HG03469 (cell line): Measurements from ENCODE around the gene CALCR.
"Not testable (repeated sequence)": the region's sequence is repeated elsewhere in the genome, so short reads cannot be mapped to it uniquely, and the experiment has no call there.

Experiments
- ATAC-seq: cut with Tn5 transposase; IDR thresholded peaks from one replicate; pipeline ENCODE4 v1.9.1; 2021; ENCODE audit warnings: mild to moderate bottlenecking, moderate library complexity, moderate number of reproducible peaks; ENCODE audit not compliant: unreplicated experiment

CALCR gene

DNA sequence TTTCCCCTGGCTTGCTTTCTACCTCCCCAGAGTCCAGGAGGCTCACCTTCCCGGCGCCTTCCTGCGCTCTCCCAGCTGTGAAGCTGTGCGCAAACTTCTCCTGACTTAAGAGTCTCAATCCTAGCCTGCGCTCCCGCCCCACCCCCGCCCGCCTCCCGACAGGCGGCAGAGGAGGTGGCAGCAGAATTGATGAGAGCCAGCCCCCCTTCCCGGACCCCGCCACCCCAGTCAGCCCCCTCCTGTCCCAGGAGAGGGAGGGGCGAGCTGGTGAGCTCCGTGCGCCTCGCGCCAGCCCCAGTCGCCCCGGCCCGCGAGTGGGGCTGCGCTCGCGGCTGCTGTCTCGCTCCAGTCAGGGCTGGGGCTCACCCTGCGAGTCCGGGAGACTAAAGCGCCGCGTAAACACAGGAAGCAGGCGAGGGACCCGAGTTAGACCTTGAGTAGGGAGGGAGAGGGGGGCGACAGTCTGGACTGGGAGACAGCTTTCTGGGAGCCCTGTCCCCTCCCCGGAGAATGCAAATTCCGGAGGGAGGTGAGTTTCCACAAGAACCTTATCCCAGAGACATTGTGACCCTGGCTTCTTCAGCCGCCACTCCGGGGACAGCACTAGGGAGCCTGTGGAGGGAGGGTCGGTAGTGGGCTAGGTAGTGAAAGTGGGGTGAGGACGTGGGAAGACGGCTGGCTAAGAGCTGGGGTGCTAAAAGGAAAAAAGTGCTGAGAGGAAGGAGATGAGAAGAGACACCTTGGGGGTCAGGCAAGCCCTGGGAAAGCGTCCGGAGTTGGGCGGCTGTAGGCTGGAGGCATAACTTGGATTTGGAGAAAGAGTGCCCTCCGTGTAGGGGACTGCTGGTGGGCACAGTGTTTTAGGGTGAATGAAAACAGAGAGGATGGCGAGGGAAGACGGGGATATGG is at the start of gene CALCR:
TSS of gene CALCR (minus strand) at position 79 of the 909 bp plus-strand sequence. CDS start 87,743 bp downstream, outside the sequence.
- no peak for ATAC-seq

DNA sequence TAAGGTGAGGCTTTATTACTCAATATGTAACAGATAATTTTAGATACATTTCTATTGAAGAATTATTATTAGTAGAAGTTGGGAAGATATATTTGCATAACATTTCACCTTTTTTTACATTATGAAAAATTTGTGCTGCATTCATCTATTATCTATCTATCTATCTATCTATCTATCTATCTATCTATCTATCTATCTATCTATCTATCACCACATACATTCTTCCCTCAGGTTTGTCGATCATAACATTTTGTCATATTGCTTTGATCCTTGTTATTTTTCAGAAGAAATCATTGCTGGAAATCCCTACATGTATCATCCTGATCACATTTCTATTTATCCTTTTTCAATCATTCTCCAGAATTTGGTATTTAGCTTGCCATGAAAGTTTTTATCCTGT is 49.3 kb upstream of the CALCR start:
- no peak for ATAC-seq

DNA sequence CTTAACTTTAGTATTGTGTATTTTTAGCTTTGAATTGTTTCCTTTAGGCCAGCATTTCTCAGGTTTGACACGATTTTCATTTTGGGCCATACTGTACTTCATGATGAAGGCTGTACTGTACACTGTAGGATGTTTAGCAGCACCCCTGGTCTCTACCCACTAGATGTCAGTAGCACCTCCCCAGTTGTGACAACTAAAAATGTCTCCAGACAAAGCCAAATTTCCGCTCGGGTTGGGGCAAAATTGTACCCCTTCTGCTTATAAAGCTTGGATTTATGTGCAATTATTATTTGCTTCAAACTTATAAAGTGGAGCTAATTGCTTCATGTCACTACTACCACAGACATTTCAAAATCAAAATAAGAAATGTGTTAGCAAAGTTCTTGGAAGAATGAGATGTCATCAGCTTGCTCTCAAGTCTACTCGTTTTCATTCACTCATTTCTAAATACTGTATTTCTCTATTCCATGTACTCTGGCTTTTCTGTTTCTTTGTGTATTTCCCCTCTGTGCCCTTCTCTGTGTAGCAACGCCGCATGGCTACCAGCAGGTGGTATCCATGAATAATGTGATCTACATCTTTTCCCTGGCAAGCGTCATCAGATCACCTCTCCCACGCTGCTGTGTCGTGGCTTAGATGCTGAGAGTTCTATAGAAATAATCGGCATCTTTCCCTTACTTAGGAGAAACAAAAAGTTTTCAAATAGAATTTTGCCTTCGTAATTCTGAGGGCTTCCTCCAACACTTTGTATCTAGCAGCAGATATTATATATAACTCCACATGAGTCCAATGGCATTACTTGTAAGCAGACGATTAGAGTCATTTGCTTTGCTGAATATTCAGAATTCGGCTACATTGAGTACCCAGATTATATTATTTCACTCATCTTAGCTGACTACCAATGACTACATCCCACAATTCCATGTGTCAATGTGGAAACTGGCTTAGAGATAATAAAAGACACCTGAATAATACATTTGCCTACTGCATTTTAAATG is 47.8 kb upstream of the CALCR start:
- ATAC-seq, result no peak

DNA sequence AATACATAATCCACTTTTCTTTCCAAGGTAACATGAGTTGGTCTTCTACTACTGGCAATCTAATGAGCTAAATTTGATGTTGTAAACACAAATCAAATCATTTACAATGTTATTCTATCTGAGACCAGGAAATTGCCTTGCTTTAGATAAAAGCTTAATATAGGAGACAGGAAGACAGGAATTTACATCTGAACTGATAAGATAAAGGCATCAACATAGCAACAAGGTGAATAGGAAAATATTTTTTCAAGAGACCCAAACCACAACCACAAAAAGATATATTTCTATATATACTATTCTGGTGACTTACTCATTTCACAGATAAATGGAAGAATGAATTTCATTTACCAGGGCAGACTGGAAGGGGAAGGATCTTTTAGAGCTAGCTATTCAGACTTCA is 46.3 kb upstream of the CALCR start:
- ATAC-seq, result no peak

DNA sequence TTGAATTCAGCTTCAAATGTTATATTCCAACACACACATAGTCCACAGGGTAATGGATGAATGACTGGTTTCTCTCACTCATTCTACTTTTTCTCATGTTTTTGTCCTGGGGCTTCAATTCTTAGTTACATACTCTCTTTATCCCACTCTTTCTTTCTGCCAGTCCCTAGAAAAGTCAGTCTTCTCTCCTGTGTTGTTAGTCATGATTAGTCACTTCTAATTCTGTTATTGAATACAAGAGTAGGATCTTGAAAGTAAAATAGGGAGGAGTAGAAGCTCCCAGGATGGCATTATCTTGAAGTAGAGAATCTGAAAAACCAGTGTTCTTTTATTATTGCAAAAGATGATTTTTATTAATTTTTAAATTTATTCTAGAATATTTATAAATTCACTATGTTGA is 45.5 kb upstream of the CALCR start:
- no peak for ATAC-seq

DNA sequence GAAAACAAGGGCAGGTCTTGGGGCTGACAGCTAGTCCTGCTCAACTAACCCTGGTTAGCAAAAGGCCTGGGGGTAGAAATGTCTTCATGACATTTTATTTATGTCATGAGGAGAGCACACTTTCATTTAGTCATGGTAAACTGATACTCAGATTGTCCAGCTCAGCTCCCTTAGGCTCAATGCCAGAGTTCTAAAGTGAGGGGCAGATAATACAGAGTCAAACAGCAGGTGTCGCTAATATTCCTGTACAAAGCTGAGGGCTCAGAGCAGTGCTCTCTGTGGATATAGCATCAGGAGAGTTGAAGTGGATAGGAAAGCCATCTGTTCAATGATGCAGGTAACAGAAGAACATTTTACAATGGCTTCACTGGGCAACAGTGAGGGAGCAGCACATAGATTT is 26.8 kb upstream of the CALCR start:
- ATAC-seq, result no peak

DNA sequence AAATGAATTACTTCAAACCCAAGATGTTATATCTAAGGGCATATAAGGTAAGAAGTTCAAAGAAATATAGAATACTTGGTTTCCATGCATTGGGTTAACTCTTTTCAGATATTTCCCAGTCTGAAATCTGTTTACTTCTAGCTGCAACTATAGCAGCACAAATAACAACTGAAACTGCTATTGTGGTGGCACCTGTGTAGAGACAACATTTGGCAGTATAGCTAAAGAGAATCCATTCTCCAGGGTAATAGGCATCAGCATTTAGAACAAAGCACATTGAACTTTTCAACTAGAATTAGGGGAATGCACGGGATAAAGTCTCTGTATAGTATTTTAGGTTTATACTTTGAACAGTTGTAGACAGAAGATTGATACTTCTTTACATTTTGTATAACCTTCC is 19.7 kb upstream of the CALCR start:
- no peak for ATAC-seq

DNA sequence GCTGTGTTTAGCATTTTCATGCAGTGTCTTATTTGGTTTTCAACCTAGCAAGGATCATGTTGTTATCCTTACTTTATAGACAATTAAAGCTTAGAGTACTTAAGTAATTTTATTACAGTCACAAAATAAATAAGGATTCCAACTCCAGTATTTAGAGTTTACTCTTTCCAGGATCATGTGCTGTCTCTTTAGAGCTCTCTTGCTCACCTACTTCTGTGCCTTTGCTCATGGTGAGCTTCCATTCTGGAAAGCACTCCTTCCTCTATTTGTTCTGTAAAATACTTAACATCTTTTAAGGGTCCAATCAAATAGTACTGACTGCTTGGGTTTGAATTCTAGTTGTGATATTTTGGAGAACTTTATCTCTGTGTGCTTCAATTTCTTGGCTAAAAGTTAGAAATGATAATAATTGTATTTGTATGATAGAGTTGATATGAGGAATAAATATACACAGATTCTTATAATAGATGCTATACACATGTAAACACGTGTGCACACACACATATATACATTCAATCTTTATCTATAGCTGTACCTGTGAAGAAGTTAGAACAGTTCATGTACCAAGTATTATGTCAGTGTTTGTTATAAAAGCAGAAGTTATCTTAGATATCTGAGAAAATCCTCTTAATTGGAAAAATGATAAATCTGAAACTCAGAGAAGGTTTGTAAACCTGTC is 18.2 kb upstream of the CALCR start:
- ATAC-seq, result no peak

DNA sequence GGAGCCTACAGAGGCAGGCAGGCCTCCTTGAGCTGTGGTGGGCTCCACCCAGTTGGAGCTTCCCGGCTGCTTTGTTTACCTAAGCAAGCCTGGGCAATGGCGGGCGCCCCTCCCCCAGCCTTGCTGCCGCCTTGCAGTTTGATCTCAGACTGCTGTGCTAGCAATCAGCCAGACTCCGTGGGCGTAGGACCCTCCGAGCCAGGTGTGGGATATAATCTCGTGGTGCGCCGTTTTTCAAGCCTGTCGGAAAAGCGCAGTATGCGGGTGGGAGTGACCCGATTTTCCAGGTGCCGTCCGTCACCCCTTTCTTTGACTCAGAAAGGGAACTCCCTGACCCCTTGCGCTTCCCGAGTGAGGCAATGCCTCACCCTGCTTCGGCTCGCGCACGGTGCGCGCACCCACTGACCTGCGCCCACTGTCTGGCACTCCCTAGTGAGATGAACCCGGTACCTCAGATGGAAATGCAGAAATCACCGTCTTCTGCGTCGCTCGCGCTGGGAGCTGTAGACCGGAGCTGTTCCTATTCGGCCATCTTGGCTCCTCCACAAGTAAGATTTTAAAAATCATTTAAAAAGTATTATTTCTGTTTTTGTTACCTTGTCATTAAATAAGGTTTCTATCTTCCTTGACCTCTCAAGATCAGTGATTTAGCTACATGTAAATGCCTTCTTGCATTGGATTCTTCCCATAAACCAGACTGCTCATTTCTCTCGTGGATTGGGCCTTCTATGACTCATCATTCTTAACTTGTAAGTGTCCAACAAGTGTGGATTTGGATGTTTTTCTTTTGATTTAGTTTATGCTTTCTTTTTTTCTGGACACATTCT is 16.9 kb upstream of the CALCR start:
- ATAC-seq, result not testable (repeated sequence)

DNA sequence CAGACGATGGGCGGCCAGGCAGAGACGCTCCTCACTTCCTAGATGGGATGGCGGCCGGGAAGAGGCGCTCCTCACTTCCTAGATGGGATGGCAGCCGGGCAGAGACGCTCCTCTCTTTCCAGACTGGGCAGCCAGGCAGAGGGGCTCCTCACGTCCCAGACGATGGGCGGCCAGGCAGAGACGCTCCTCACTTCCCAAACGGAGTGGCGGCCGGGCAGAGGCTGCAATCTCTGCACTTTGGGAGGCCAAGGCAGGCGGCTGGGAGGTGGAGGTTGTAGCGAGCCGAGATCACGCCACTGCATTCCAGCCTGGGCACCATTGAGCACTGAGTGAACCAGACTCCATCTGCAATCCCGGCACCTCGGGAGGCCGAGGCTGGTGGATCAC is 11.9 kb upstream of the CALCR start:
- ATAC-seq, result not testable (repeated sequence)

DNA sequence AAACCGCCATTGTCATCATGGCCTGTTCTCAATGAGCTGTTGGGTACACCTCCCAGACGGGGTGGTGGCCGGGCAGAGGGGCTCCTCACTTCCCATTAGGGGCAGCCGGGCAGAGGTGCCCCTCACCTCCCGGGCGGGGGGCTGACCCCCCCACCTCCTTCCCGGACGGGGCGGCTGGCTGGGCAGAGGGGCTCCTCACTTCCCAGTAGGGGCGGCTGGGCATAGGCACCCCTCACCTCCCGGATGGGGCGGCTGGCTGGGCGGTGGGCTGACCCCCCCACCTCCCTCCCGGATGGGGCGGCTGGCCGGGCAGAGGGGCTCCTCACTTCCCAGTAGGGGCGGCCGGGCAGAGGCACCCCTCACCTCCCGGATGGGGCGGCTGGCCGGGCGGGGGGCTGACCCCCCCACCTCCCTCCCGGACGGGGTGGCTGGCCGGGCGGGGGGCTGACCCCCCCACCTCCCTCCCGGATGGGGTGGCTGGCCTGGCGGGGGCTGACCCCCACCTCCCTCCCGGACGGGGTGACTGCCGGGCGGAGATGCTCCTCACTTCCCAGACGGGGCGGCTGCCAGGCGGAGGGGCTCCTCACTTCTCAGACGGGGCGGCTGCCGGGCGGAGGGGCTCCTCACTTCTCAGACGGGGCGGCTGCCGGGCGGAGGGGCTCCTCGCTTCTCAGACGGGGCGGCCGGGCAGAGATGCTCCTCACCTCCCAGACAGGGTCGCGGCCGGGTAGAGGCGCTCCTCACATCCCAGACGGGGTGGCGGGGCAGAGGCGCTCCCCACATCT is 11.4 kb upstream of the CALCR start:
- not testable (repeated sequence) for ATAC-seq

DNA sequence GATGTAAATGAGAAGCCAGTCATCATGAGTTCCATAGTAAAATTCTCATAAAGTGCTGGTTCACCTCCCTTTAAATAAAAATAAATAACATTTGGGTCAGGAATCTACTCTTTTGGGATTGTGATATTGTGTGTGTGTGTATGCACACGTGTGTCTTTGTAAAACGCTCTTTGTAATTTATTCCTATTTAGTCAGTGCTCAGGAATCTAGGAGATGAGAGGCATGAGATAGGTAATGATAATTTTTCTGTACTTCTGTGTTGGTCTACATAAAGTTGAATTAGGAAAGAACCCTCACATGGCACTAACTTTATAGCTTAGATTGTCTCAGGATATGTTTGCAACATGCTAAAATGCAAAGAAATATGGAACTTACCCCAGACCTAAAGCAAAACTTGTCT is 4.9 kb upstream of the CALCR start:
- no peak for ATAC-seq

DNA sequence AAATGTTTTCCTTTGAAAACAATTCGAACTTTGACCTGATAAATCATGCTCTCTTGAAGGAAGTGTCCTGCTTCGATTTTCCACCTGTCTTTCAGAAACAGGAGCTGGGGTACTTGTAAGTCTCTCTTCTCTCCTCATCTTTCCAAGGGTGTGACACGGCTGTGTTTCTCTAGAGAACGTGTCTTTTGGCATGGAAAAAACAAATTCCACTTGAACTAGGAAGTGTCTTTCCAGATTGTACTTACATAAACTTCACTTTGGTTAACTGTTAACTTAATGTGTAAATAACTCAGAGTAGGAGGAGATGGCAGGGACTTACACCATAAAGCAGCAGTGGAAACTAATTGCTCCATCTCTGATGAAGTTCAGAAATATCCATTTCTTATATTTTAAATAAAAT is 4.2 kb upstream of the CALCR start:
- ATAC-seq, result no peak

DNA sequence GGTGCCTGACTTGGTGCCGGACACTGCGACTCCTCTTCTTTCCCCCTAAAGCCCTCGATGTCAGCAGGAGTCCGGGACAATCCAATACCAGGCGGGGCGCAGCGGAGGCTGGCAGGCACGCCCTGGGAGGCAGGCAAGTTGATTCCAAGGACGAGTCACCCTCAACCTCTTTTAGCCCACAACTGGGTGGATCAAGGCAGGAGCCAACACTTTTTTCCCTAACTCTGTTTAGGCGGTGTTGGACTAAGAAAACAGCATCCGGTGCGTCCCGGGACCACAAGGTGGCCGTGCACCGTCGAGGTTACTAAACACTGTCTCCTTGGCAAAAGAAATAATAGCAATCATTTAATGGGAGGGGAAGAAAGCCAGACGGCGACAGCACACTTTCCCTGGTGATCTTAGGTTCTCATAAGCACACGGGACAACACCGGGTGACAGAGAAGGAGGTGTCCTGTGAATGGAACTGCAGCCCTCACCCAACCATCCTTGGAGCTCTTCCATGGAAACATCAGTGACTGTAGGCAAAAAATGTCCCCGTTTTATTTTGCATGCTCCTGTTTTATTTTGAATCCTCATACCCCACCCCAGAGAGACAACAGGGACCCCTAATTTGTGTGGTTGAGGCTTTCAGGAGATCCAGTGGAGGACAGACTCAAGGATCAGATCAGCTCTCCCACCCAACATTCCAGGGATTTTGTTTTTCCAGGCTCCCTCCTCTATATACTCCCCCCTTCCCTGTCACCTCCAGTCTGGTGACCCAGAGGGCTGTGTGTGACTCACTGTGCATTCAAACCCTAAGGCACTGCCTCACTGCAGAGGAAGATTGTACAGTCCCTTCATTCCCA is 1.3 kb upstream of the CALCR start:
- no peak for ATAC-seq

DNA sequence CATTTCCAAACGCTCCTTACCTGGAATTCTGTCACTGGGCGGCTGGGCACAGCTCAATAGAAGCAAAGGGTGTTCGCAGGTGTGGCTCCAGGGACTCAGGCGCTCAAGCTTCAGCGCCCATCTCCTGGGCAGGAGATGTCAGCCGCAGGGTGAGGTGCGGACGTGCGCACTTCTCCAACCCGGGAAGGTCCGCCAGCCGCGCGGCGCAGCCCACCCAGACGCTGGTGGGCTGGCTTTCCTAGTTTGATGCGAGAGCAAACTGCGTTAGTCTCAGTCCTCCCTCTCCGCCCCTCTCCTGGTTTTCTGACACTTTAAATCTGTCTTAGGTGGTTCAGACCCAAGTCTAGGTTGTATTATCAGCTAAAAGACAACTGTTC is 267 bp downstream of the CALCR start:
- ATAC-seq, result no peak

DNA sequence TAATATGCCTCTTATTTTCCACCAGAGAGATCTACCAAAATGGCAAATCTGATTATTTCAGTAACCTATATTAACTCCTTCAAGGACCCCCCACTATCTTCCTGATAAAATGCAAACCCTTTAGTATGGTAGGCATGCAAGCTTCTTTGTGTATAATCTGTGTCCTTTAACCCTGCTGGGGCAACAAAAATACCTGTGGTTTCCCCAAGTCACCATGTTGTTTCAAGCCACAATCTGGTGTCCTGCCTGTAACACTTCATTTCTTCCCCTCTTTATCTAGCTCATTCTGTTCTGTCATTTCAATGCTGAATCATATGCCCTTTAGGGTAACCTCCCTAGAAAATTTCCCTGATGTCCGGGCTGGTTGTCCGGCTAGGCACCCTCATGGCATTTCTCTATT is 5.3 kb downstream of the CALCR start:
- ATAC-seq, result no peak

DNA sequence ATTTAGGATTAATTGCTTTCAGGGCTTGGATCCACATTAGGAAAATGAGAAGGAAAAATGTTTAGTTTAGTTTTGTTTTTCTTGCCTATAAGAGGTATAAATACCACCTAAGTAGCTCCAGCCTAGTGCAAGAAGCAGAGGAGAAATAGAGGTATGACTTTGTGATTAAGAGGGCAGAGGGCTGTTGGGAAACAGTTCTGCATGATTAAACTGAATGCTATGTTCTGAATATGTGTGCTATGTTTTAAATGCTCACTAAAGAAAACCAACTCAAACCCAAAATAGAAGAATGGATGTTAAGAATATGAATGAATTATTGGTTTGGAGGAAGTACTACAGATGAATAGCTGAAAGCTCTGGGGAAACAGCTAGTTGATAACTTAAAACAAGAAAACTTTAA is 7.6 kb downstream of the CALCR start:
- no peak for ATAC-seq

DNA sequence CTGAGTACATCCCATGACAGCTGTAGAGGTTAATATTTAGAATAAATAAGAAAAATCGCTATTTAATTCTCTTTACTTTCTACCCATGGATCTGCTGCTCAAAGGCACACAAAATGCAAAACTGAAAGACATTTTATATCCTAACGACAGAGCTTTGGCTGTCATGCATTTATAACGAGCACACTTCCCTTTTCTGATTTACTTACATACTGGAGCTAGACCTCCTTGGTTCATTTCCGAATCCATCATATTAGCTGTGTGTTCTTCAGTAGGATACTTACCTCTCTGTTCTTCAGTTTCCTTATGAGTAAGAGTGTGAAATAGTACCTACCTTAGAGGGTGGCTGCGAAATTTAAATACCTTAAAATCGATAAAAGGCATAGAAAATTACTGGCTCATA is 10.9 kb downstream of the CALCR start:
- ATAC-seq, result no peak

DNA sequence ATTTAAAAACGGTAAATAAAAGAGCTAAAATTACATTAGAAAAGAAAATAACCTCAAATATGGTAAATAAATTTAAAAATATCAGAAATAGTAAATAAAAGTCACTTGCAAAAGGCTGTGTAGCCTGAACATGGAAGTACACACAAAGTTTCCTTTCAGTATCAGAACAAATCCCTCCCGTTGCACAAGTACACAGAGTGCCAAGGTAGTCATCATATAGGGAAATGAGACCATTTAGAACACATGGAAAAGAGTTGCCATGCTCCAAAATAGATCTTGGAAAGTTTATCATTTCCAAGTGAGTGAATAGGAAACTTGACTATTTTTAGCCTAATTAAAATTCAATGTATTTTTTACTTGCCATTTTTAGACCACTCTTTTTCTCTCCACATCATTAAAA is 11.6 kb downstream of the CALCR start:
- ATAC-seq, result no peak
